HG03175 (cell line): ENCODE results near the gene STAM2.

Experiments
- ATAC-seq: cut with Tn5 transposase; IDR thresholded peaks from one replicate; pipeline ENCODE4 v1.9.1; 2021; ENCODE audit warnings: mild to moderate bottlenecking, moderate library complexity; ENCODE audit not compliant: unreplicated experiment

STAM2 gene

GRCh38 chr2:152075461-152076050 is 100.0 kb downstream of the STAM2 start:
- ATAC-seq = no peak

GRCh38 chr2:152072011-152072410 is 103.6 kb downstream of the STAM2 start:
- no peak for ATAC-seq

GRCh38 chr2:152071518-152071917 is 104.0 kb downstream of the STAM2 start:
- ATAC-seq = no peak

DNA sequence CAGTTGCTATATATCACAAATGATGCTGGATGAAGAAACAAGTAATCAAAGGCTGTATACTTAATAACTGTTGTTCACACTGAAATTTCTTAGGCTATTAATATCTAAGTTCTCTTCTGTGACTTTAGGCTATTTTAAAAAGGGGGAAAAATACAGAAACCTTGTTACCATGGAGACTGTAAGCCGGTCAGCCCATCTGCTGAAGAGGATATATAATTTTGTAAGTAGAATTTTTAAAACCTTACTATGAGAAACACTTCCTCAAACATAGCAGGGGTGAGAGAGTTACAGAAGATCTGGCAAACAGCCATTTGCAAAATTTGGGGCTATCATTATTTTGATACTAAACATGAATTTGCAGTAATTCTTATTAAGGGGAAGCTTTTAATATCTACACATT is 104.5 kb downstream of the STAM2 start:
- peak; percentile 85 for ATAC-seq

GRCh38 chr2:152068226-152068625 is 107.3 kb downstream of the STAM2 start:
- no peak for ATAC-seq

DNA sequence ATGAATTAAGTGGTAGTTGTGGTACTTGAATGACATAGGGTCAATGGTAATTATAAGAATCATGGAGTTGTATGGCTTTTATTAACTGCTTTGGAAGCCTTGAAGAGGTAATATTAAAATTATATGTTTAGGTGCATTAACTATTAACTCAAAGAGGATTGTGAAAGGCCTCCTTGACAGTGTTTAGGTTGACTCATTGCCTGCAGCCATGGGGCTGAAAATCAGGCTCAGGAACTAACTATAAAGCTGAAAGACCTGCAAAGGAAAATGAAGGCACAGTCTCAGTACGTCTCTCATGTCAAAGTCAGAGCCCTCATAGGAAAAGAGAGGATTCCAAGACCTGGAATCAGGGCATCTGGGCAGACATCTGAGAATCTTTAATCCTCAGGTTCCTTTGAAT is 107.7 kb downstream of the STAM2 start:
- ATAC-seq = no peak
